Vagina (tissue), 2 donors: ENCODE results near the gene NRL. TPM values are rescaled to one million over a fixed set of nuclear protein-coding genes. Genes with fewer than 3 reads are reported as not detected.

Source experiments
- DNase-seq, 2 donors: peaks; one replicate each; pipeline ENCODE4 v3.0.0-alpha.2; 2017; ENCODE audit errors: extremely low spot score in 2 of 2
- H3K27ac ChIP-seq: fragments of 200-600 bp; sonication (generic); one replicate; pipeline ENCODE4 v1.5.1; 2019
- H3K27me3 ChIP-seq: fragments of 200-600 bp; sonication (generic); one replicate; pipeline ENCODE4 v1.5.1; 2019
- H3K36me3 ChIP-seq, 2 donors: fragments of 200-600 bp; sonication (generic); one replicate each; pipeline ENCODE4 v1.5.1; 2017 to 2019
- H3K4me1 ChIP-seq: fragments of 200-600 bp; sonication (generic); one replicate; pipeline ENCODE4 v1.5.1; 2019
- H3K4me3 ChIP-seq, 2 donors: fragments of 200-600 bp; sonication (generic); 1 replicate in 1 of 2; 2 replicates in 1 of 2; pipeline ENCODE4 v1.5.1; 2016 to 2019
- H3K9me3 ChIP-seq: fragments of 200-600 bp; sonication (generic); one replicate; pipeline ENCODE4 v1.5.1; 2019
- CTCF ChIP-seq, 3 experiments: fragments of 450-650 bp in 2 of 3; fragments of 200-600 bp in 1 of 3; sonication (generic) in 1 of 3; IDR thresholded peaks; one replicate each; pipeline ENCODE4 v1.5.1; 2017 to 2019; ENCODE audit warnings: antibody characterized with exemption in 3 of 3, mild to moderate bottlenecking in 2 of 3, moderate library complexity in 2 of 3
- POLR2A ChIP-seq, 2 donors: fragments of 450-650 bp; IDR thresholded peaks; one replicate each; pipeline ENCODE4 v1.6.1; 2017; ENCODE audit warnings: antibody characterized with exemption in 2 of 2, mild to moderate bottlenecking in 2 of 2, moderate library complexity in 2 of 2
- POLR2AphosphoS5 ChIP-seq, 2 donors: sonication (generic); formaldehyde crosslinking; IDR thresholded peaks; one replicate each; pipeline ENCODE4 v1.9.0; 2017; ENCODE audit warnings: antibody characterized with exemption in 2 of 2, mild to moderate bottlenecking in 2 of 2, low read depth in 1 of 2; ENCODE audit not compliant: insufficient read depth in 1 of 2
- intact Hi-C: fragments of 100-400 bp; cut with DNase I; formaldehyde crosslinking; loops from one replicate; pipeline ENCODE4 v1.15.1; 2023
- total RNA-seq: library from RNA; depleted of rRNA; stranded (reverse); fragments of >200 nt; gene quantifications from one replicate; pipeline ENCODE4 v1.2.3, GENCODE V29; 2016

The NRL gene
- total RNA-seq, 1 donor from 2014 or later, result 1.2 TPM

GRCh38 chr14:24150993-24151392 is 36.2 kb upstream of the NRL start:
- no peak for DNase-seq
- intact Hi-C loops, result no loop called here
- Histone ChIP-seq H3K4me1 (peaks cover 20% of the 10 kb centered on the region), H3K27ac (no peak overlapping the region), H3K4me3 (no peak overlapping the region), H3K36me3 (peaks cover 0 to 67% of the 10 kb centered on the region in 2 donors), H3K9me3 (no peaks in the 10 kb centered on the region), H3K27me3 (no peaks in the 10 kb centered on the region)
- TF ChIP-seq POLR2AphosphoS5 (IDR thresholded peaks at IDR 0.05; ENCODE audit: insufficient read depth in 1 of 2, low read depth in 1 of 2), result no peak
- TF ChIP-seq CTCF (IDR thresholded peaks at IDR 0.05), result no peak
- no peak for TF ChIP-seq POLR2A (IDR thresholded peaks at IDR 0.05)

- no peak overlapping the region for H3K4me3 ChIP-seq
- intact Hi-C loops, result no loop called here
- TF ChIP-seq POLR2AphosphoS5 (IDR thresholded peaks at IDR 0.05; ENCODE audit: insufficient read depth in 1 of 2, low read depth in 1 of 2), result no peak
- no peak for TF ChIP-seq POLR2A (IDR thresholded peaks at IDR 0.05)
- TF ChIP-seq CTCF (IDR thresholded peaks at IDR 0.05), result no peak
Measured at GRCh38 chr14:24150567-24150966, 35.8 kb upstream of the NRL start.

GRCh38 chr14:24150061-24150460 is 35.3 kb upstream of the NRL start:
- peaks cover 29% of the 10 kb centered on the region for H3K4me1 ChIP-seq
- H3K4me3 ChIP-seq, result no peak overlapping the region
- no peaks in the 10 kb centered on the region for H3K27me3 ChIP-seq
- DNase-seq, result no peak
- H3K27ac ChIP-seq, result no peak overlapping the region
- H3K36me3 ChIP-seq, result peaks cover 0 to 58% of the 10 kb centered on the region in 2 donors
- intact Hi-C loops, result no loop called here
- TF ChIP-seq CTCF (IDR thresholded peaks at IDR 0.05), result no peak
- TF ChIP-seq POLR2AphosphoS5 (IDR thresholded peaks at IDR 0.05; ENCODE audit: insufficient read depth in 1 of 2, low read depth in 1 of 2), result no peak
- no peak for TF ChIP-seq POLR2A (IDR thresholded peaks at IDR 0.05)
- H3K9me3 ChIP-seq, result no peaks in the 10 kb centered on the region

More at GRCh38 chr14:24150567-24150966, 35.8 kb upstream of the NRL start:
- DNase-seq, result no peak
- H3K9me3 ChIP-seq, result no peaks in the 10 kb centered on the region
- no peak overlapping the region for H3K27ac ChIP-seq
- H3K36me3 ChIP-seq, result peaks cover 0 to 63% of the 10 kb centered on the region in 2 donors
- H3K4me1 ChIP-seq, result peaks cover 24% of the 10 kb centered on the region
- H3K27me3 ChIP-seq, result no peaks in the 10 kb centered on the region

- Histone ChIP-seq H3K27me3 (no peaks in the 10 kb centered on the region), H3K4me3 (no peak overlapping the region), H3K27ac (no peak overlapping the region), H3K36me3 (peaks cover 0 to 51% of the 10 kb centered on the region in 2 donors), H3K9me3 (no peaks in the 10 kb centered on the region), H3K4me1 (peaks cover 32% of the 10 kb centered on the region)
- DNase-seq, result no peak
- TF ChIP-seq POLR2AphosphoS5 (IDR thresholded peaks at IDR 0.05; ENCODE audit: insufficient read depth in 1 of 2, low read depth in 1 of 2) (no peak), CTCF (IDR thresholded peaks at IDR 0.05) (no peak), POLR2A (IDR thresholded peaks at IDR 0.05) (no peak)
- intact Hi-C loops, result no loop called here
Measured at GRCh38 chr14:24149302-24149969, 34.7 kb upstream of the NRL start.

- no peak for DNase-seq
- Histone ChIP-seq H3K27me3 (no peaks in the 10 kb centered on the region), H3K36me3 (peaks cover 0 to 41% of the 10 kb centered on the region in 2 donors), H3K4me1 (peaks cover 32% of the 10 kb centered on the region), H3K4me3 (peak overlapping the region; percentile 88 to 94), H3K9me3 (no peaks in the 10 kb centered on the region), H3K27ac (peak overlapping the region; percentile 87)
- TF ChIP-seq POLR2AphosphoS5 (IDR thresholded peaks at IDR 0.05; ENCODE audit: insufficient read depth in 1 of 2, low read depth in 1 of 2) (no peak), POLR2A (IDR thresholded peaks at IDR 0.05) (no peak), CTCF (IDR thresholded peaks at IDR 0.05) (no peak)
- intact Hi-C loops, result no loop called here
Measured at GRCh38 chr14:24147761-24148428, 33.1 kb upstream of the NRL start.
